Measurements from ENCODE around the gene FOXL2NB. TPM values are rescaled to one million over a fixed set of nuclear protein-coding genes. Genes with fewer than 3 reads are reported as not detected.

FOXL2NB gene
- total and polyA plus RNA-seq, 8 donors, result 0.04 to 0.21 (median 0.06) TPM; not detected in 2

DNA sequence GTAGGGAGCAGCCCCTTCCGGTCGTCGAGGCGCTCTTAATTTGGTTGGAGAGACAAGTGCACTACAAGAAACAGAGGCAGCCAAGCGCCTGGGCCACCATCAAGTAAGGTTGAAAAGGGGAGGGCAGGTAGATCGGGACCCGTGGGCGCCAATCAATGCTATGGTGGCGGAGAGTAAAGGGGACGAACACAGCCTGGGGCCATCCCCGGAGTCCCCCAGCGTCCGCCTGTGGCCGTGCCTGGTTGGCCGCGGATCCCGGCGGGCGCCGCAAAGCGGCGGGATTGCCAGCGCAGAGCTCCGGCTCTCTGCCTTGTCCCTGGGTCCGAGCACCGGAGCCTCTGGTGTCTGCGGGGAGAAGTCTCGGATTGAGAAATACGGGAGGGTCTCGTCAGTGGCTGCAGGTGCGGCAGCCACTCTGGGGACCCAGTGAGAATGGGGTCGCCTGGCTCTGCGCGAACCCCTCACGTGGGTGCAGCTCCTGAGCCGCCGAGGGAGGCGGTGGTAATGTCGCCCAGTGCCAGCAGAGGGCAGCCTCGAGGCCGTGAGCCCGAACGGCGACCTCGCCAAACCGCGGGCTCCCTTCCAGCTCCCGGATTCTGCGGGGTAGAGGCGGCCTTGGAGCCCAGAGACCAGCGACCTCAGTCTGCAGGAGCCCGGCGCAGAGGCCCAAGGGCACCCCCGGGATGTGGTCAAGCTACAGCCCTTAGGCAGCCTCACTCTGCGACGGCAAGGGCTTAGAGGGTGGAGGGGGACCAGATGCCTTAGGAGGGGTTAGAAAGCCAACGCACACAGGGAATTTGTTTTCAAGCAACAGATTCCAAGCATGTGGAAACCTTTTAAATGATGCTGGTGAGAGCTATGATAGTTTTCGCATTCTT lies 10.9 kb upstream of the FOXL2NB start:
- peak overlapping the region; percentile 2 to 21 for H3K4me3 ChIP-seq
- DNase-seq, result peak in 3 of 4 donors; percentile 69 to 94 (median 71)
- peaks cover 18 to 43% of the 10 kb centered on the region in 2 donors for H3K4me1 ChIP-seq
- H3K9me3 ChIP-seq, result no peaks in the 10 kb centered on the region
- intact Hi-C loops (cut with DNase I), result no loop called here
- TF ChIP-seq, protein P1, sequence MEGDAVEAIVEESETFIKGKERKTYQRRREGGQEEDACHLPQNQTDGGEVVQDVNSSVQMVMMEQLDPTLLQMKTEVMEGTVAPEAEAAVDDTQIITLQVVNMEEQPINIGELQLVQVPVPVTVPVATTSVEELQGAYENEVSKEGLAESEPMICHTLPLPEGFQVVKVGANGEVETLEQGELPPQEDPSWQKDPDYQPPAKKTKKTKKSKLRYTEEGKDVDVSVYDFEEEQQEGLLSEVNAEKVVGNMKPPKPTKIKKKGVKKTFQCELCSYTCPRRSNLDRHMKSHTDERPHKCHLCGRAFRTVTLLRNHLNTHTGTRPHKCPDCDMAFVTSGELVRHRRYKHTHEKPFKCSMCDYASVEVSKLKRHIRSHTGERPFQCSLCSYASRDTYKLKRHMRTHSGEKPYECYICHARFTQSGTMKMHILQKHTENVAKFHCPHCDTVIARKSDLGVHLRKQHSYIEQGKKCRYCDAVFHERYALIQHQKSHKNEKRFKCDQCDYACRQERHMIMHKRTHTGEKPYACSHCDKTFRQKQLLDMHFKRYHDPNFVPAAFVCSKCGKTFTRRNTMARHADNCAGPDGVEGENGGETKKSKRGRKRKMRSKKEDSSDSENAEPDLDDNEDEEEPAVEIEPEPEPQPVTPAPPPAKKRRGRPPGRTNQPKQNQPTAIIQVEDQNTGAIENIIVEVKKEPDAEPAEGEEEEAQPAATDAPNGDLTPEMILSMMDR (IDR thresholded peaks at IDR 0.05), result peak; percentile 94 to 97
- peaks cover 56 to 82% of the 10 kb centered on the region in 2 donors for H3K27me3 ChIP-seq
- H3K36me3 ChIP-seq, result no peaks in the 10 kb centered on the region
- no peak overlapping the region for H3K27ac ChIP-seq
- peak; percentile 93 for ATAC-seq

DNA sequence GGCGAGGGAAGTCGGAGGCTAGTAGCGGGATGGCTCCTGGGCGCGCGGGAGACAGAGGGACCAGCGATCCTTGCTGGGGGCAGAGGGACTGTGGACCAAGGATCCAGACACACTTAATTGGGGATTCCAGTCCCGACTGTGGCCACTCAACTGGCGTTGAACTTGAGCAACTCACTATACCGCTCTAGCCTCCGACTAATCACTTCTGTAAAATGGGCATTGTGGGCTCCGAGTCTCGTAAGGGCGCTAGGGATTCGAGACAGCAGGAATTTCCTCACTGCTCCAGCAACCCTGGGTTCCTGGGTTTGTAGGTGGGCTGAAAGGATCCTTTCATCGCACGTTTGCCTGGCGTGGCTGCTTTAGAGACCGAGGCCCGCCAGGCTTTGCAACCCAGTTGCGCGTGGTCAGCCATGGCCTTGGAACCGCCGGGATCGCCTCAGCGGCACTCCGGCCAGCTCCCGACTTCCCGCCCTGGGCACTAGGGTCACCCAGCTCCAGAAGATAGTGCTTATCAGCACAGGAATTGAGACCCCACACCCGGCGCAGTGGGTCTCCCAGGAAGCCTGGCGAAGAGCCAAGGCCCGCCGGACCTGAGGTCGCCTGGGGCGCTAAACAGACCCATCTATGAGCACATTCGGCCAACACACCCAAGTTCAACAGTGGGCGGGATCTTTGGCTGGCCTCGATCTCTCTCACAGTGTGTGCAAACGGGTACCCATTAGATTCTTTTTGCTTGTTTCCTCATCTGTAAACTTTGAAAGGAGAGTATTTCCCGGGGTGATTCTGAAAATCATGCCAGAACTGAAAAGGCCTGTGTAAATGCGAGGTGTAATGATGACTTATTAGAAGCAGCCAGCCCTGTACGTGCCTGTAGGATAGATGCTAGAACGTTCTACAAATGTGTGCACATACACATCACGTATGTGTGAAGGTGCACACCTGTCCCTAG lies 10.0 kb upstream of the FOXL2NB start:
- ATAC-seq, result no peak
- peak in 1 of 4 donors; percentile 72 for DNase-seq
- no peaks in the 10 kb centered on the region for H3K9me3 ChIP-seq
- intact Hi-C loops (cut with DNase I), result no loop called here
- H3K4me3 ChIP-seq, result no peak overlapping the region
- peaks cover 18 to 43% of the 10 kb centered on the region in 2 donors for H3K4me1 ChIP-seq
- no peaks in the 10 kb centered on the region for H3K36me3 ChIP-seq
- TF ChIP-seq, protein P1 (IDR thresholded peaks at IDR 0.05), result no peak
- H3K27me3 ChIP-seq, result peaks cover 66 to 87% of the 10 kb centered on the region in 2 donors
- no peak overlapping the region for H3K27ac ChIP-seq

DNA sequence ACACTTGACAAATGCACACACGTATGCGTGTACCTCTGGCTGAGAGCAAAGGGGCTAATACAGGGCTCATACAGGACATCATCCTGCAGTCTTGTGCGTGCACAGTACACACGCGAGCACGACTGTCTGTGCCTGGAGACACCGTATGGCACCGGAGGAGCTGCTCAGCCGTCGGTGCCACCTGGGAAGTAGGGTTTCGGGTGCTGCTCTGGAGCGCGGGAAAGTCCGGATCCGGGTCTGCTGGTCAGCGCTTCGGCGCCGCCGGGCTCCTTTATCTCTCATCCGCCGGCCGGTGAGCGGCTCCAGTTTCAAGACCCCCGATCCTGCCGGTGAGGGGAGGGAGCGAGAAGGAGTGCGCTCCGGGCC lies 9.3 kb upstream of the FOXL2NB start:
- H3K9me3 ChIP-seq, result no peaks in the 10 kb centered on the region
- peaks cover 18 to 43% of the 10 kb centered on the region in 2 donors for H3K4me1 ChIP-seq
- intact Hi-C loops (cut with DNase I), result no loop called here
- H3K27ac ChIP-seq, result no peak overlapping the region
- ATAC-seq (peak; percentile 2), DNase-seq (no peak)
- TF ChIP-seq, protein P1 (IDR thresholded peaks at IDR 0.05), result no peak
- peaks cover 72 to 87% of the 10 kb centered on the region in 2 donors for H3K27me3 ChIP-seq
- H3K36me3 ChIP-seq, result no peaks in the 10 kb centered on the region
- H3K4me3 ChIP-seq, result no peak overlapping the region

DNA sequence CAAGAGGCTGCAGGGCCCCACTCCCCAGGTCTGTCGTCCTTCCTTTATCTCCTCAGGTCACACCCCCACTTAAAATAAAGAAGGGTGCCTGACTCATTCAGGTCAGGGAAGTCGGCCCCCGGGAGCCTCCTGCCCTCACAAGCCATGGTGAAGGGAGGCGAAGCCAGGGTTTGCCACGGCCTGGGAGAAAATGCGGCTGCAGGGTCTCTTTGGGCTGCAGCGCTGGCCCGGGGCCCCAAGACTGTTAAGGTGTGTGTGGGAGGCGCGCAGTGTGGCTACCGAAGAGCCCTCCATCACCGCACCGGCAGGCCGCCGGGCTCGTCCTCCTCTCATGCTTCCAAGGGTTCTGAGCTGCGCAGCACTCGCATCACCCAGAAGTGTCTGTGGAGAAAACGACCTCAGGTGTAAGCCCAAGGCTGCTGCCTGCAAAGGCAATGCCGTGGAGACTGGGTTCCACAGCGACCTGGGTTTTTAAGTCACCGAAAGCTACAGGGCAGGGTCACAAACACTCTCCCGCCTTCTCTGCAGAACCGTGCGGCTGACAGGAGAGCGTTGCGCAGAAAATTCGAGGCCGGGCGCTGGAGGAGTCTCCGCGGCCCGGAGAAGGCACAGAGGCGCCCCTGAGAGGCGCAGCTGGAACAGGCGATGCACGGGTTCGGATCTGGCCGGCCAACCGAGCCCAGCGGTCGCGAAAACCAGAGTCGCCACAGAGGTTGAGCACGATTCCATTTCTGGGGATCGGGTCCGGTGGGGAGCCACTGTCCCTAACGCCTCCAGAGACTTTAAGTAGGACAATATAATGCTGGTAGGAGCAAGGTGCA lies 8.8 kb upstream of the FOXL2NB start:
- no peaks in the 10 kb centered on the region for H3K9me3 ChIP-seq
- peaks cover 78 to 91% of the 10 kb centered on the region in 2 donors for H3K27me3 ChIP-seq
- TF ChIP-seq, protein P1 (IDR thresholded peaks at IDR 0.05), result no peak
- peak in 1 of 4 donors; percentile 70 for DNase-seq
- no peak for ATAC-seq
- no peak overlapping the region for H3K27ac ChIP-seq
- no peak overlapping the region for H3K4me3 ChIP-seq
- H3K36me3 ChIP-seq, result no peaks in the 10 kb centered on the region
- peaks cover 18 to 43% of the 10 kb centered on the region in 2 donors for H3K4me1 ChIP-seq
- intact Hi-C loops (cut with DNase I), result no loop called here
